OCI-LY7 (cell line): ENCODE measurements around the gene RAPGEF2. TPM values are rescaled to one million over a fixed set of nuclear protein-coding genes. Genes with fewer than 3 reads are reported as not detected.

ENCODE experiments used
- BruUV-seq: library from RNA; stranded (reverse); fragments of 400-500 nt; replicated peaks from 2 replicates; lab custom pipeline; 2021; lab: Mats Ljungman, UMichigan
- CTCF ChIA-PET: fragments of 300-600 bp; sonication (Branson Sonifier 250); formaldehyde crosslinking; loops from one replicate; lab custom pipeline; 2022; ENCODE audit warnings: antibody characterized with exemption; ENCODE audit not compliant: unreplicated experiment; lab: Charles Lee
- POLR2A ChIA-PET: fragments of 300-600 bp; sonication (Branson Sonifier 250); formaldehyde crosslinking; loops from one replicate; lab custom pipeline; 2022; ENCODE audit warnings: antibody characterized with exemption; lab: Charles Lee
- DNase-seq: peaks from one replicate; pipeline ENCODE4 v3.0.0-alpha.2; 2015; ENCODE audit warnings: low spot score
- H2AFZ ChIP-seq: fragments of 200-600 bp; sonication (generic), shearing (Covaris generic); 2 replicates; pipeline ENCODE4 v1.6.1; 2014; ENCODE audit warnings: mild to moderate bottlenecking, antibody characterized with exemption, low read length, moderate library complexity
- H3K27ac ChIP-seq: fragments of 200-600 bp; sonication (generic); 2 replicates; pipeline ENCODE4 v1.5.1; 2014; ENCODE audit warnings: mixed run types, low read depth, mild to moderate bottlenecking, moderate library complexity, low read length, inconsistent platforms; ENCODE audit not compliant: poor library complexity, severe bottlenecking
- H3K36me3 ChIP-seq: fragments of 200-600 bp; sonication (generic); 2 replicates; pipeline ENCODE4 v1.6.1; 2014; ENCODE audit warnings: mild to moderate bottlenecking, antibody characterized with exemption, low read length, moderate library complexity, mixed read lengths; ENCODE audit not compliant: insufficient read depth
- H3K4me1 ChIP-seq: fragments of 200-600 bp; sonication (generic); 2 replicates; pipeline ENCODE4 v1.5.1; 2014; ENCODE audit warnings: mild to moderate bottlenecking, low read length; ENCODE audit not compliant: insufficient read depth, poor library complexity, severe bottlenecking
- H3K4me2 ChIP-seq: fragments of 200-600 bp; sonication (generic); 2 replicates; pipeline ENCODE4 v1.6.1; 2014; ENCODE audit warnings: mild to moderate bottlenecking, low read length
- H3K4me3 ChIP-seq: fragments of 200-600 bp; sonication (generic); 2 replicates; pipeline ENCODE4 v1.5.1; 2014; ENCODE audit warnings: mild to moderate bottlenecking, low read depth, low read length; ENCODE audit not compliant: poor library complexity, severe bottlenecking
- H3K79me2 ChIP-seq: fragments of 200-600 bp; sonication (generic); 2 replicates; pipeline ENCODE4 v1.6.1; 2016; ENCODE audit warnings: low read depth, mild to moderate bottlenecking, low read length, moderate library complexity, mixed read lengths; ENCODE audit not compliant: insufficient read depth
- H3K9me2 ChIP-seq: fragments of 200-600 bp; sonication (generic); 2 replicates; pipeline ENCODE4 v1.6.1; 2016; ENCODE audit warnings: mild to moderate bottlenecking, low read length, mixed read lengths; ENCODE audit not compliant: insufficient read depth
- H3K9me3 ChIP-seq: fragments of 200-600 bp; sonication (generic); 2 replicates; pipeline ENCODE4 v1.6.1; 2014; ENCODE audit warnings: mild to moderate bottlenecking, mixed run types, low read length, mixed read lengths
- H4K20me1 ChIP-seq: fragments of 200-600 bp; sonication (generic); 2 replicates; pipeline ENCODE4 v1.6.1; 2014; ENCODE audit warnings: mild to moderate bottlenecking, antibody characterized with exemption, low read length, moderate library complexity, mixed read lengths; ENCODE audit not compliant: insufficient read depth
- EZH2phosphoT487 ChIP-seq: fragments of 200-600 bp; sonication (generic); IDR thresholded peaks from 2 replicates; pipeline ENCODE4 v1.6.1; 2018; ENCODE audit warnings: low read depth, borderline replicate concordance, mild to moderate bottlenecking, mixed run types, antibody characterized with exemption, low read length, moderate library complexity, mixed read lengths
- intact Hi-C: fragments of 100-400 bp; cut with micrococcal nuclease; formaldehyde crosslinking; loops from one replicate; pipeline ENCODE4 v1.10.0; 2022; ENCODE audit not compliant: unreplicated experiment
- total RNA-seq, 2 experiments: library from RNA; depleted of rRNA in 1 of 2; stranded (reverse); fragments of >200 nt in 1 of 2; shearing (Covaris generic) in 1 of 2; gene quantifications; 2 replicates each; pipeline ENCODE4 v1.2.3, GENCODE V29; 2014 to 2022
- TF ChIP-seq, protein P1 (sequence below): fragments of 200-600 bp; sonication (generic); conservative IDR thresholded peaks from 2 replicates; pipeline ENCODE4 v1.5.1; 2014; ENCODE audit warnings: mild to moderate bottlenecking, antibody characterized with exemption, low read length, moderate library complexity, mixed read lengths

Gene RAPGEF2
- total RNA-seq, 2 experiments from 2014 or later = 4.6 to 6.5 TPM

DNA sequence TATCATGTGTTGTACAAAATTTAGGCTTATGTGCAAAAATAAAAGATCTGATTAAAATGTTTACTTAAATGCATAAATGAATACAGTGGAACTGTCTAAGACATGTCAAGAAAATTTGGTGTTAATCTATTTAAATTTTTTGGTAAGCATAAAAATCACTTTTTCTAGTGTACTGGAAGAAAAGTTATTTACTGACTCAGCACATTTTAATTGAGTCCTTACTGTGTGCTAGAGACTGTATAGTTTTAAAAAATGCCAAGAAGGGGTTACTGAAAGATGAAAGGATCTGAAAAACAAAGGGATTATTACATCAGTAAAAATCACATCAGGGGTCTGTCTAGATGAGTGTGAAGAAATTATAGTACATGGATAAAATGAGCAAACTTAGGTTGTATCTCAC lies 60.6 kb downstream of the RAPGEF2 start:
- TF ChIP-seq, protein P1, sequence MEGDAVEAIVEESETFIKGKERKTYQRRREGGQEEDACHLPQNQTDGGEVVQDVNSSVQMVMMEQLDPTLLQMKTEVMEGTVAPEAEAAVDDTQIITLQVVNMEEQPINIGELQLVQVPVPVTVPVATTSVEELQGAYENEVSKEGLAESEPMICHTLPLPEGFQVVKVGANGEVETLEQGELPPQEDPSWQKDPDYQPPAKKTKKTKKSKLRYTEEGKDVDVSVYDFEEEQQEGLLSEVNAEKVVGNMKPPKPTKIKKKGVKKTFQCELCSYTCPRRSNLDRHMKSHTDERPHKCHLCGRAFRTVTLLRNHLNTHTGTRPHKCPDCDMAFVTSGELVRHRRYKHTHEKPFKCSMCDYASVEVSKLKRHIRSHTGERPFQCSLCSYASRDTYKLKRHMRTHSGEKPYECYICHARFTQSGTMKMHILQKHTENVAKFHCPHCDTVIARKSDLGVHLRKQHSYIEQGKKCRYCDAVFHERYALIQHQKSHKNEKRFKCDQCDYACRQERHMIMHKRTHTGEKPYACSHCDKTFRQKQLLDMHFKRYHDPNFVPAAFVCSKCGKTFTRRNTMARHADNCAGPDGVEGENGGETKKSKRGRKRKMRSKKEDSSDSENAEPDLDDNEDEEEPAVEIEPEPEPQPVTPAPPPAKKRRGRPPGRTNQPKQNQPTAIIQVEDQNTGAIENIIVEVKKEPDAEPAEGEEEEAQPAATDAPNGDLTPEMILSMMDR = no peak
- no peak for TF ChIP-seq EZH2phosphoT487
- no TSS peak for BruUV-seq
- Histone ChIP-seq H3K9me3 (no peaks in the 10 kb centered on the region), H3K9me2 (no peaks in the 10 kb centered on the region), H4K20me1 (no peaks in the 10 kb centered on the region), H3K4me3 (no peak overlapping the region), H3K27ac (no peak overlapping the region), H3K79me2 (no peaks in the 10 kb centered on the region), H3K36me3 (no peaks in the 10 kb centered on the region), H2AFZ (no peak overlapping the region), H3K4me2 (no peak overlapping the region), H3K4me1 (peaks cover 29% of the 10 kb centered on the region)
- no peak for DNase-seq
- intact Hi-C loops = no loop called here
- POLR2A ChIA-PET = no interaction called here
- CTCF ChIA-PET = no interaction called here

DNA sequence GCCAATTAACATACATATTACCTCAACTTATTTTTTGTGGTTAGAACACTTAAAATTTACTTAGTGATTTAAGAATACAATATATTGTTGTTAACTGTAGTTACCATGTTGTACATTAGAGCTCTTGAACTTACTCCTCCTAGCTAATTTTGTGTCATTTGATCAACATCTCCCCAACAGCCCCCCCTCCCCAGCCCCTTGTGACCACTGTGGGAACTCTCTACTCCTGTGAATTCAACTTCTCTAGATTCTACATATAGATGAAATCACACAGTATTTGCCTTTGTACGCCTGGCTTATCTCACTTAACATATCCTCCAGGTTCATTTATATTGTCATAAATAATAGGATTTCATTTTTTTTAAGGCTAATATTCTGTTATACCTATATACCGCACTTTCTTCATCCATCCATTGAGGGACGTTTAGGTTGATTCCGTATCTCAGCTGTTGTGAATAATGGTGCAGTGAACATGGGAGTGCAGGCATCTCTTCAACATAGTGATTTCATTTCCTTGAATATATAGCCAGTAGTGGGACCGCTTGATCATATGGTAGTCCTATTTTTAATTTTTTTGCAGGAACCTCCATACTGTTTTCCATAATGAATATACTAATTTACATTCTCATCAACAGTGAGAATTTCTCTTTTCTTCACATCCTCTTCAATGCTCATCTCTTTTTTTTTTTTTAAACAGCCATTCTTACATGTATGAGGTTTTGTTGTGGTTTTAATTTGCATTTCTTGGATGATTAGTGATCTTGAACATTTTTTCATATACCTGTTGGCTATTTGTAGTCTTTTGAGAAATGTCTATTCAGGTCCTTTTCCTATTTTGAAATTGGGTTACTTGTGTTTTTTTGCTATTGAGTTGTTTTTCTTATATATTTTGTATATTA lies 66.8 kb downstream of the RAPGEF2 start:
- DNase-seq = peak; percentile 41
- Histone ChIP-seq H3K27ac (no peak overlapping the region), H3K9me2 (no peaks in the 10 kb centered on the region), H3K4me1 (peaks cover 21% of the 10 kb centered on the region), H3K4me2 (peak overlapping the region; percentile 38), H3K4me3 (no peak overlapping the region), H3K79me2 (no peaks in the 10 kb centered on the region), H4K20me1 (peaks cover 6% of the 10 kb centered on the region; the same call in 1 of the 2 replicates), H3K9me3 (no peaks in the 10 kb centered on the region), H3K36me3 (no peaks in the 10 kb centered on the region), H2AFZ (no peak overlapping the region)
- BruUV-seq = no TSS peak
- ChIA-PET CTCF (no interaction called here), POLR2A (interaction anchor here (0.5 to 1.0 kb wide), 2 partner anchors 20 to 28 kb away, joined by 4 read pairs; no protein-coding TSS in a partner anchor)
- TF ChIP-seq, protein P1 = no peak
- TF ChIP-seq EZH2phosphoT487 = no peak
- intact Hi-C loops = no loop called here

DNA sequence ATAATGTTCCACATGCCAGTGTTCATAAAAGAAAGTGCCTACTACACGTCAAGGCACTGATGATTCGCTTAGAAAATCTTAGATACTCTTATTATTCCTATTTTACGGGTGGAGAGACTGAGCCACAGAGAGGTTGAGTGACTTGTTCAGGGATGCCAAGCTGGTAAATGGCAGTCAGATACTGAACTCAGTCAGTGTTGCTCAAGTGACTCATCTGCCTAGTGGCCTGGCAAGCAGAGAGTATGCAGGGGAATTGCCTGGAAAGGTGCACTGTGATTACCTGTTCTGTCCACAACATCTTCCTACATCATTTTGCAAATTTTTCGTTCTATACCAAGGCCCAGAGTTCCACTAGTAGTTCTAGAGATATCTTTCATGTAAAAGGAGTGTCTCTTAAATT lies 68.4 kb downstream of the RAPGEF2 start:
- intact Hi-C loops = no loop called here
- H3K4me1 ChIP-seq = peaks cover 34% of the 10 kb centered on the region
- no peaks in the 10 kb centered on the region for H3K9me2 ChIP-seq
- H3K36me3 ChIP-seq = no peaks in the 10 kb centered on the region
- H3K27ac ChIP-seq = no peak overlapping the region
- BruUV-seq = no TSS peak
- ChIA-PET POLR2A (interaction anchor here (1.2 kb wide), 1 partner anchor 9 kb away, joined by 3 read pairs; no protein-coding TSS in a partner anchor), CTCF (no interaction called here)
- H3K79me2 ChIP-seq = no peaks in the 10 kb centered on the region
- TF ChIP-seq, protein P1 = no peak
- TF ChIP-seq EZH2phosphoT487 = no peak
- H3K9me3 ChIP-seq = no peaks in the 10 kb centered on the region
- H2AFZ ChIP-seq = no peak overlapping the region
- H4K20me1 ChIP-seq = peaks cover 9% of the 10 kb centered on the region
- no peak overlapping the region for H3K4me2 ChIP-seq
- no peak for DNase-seq
- no peak overlapping the region for H3K4me3 ChIP-seq
